GM12878 (cell line): ENCODE measurements around the gene NEU3. TPM values are rescaled to one million over a fixed set of nuclear protein-coding genes. Genes with fewer than 3 reads are reported as not detected.
"Not testable (repeated sequence)": the region's sequence is repeated elsewhere in the genome, so short reads cannot be mapped to it uniquely, and the experiment has no call there.

ENCODE experiments used
- ATAC-seq: fragments of 200-7000 bp; cut with Tn5 transposase; 3 replicates; pipeline ENCODE4 v1.9.1; 2020; ENCODE audit warnings: mild to moderate bottlenecking, moderate library complexity
- BruUV-seq: library from RNA; stranded (reverse); fragments of 400-500 nt; replicated peaks from 2 replicates; lab custom pipeline; 2021; lab: Mats Ljungman, UMichigan
- CTCF ChIA-PET: fragments of 300-600 bp; sonication (Branson Sonifier 250); formaldehyde crosslinking; extraction: SDS; loops from one replicate; lab custom pipeline; 2021; ENCODE audit warnings: inconsistent platforms; lab: Yijun Ruan, JAX
- POLR2A ChIA-PET: fragments of 350-600 bp; formaldehyde crosslinking; extraction: SDS; loops from one replicate; lab custom pipeline; 2021; ENCODE audit warnings: inconsistent platforms; lab: Charles Lee
- RAD21 ChIA-PET: fragments of 300-600 bp; sonication (Branson Sonifier 250); formaldehyde crosslinking; loops from one replicate; lab custom pipeline; 2023; ENCODE audit warnings: antibody characterized with exemption; ENCODE audit not compliant: unreplicated experiment; lab: Charles Lee
- SMC1A ChIA-PET: fragments of 300-600 bp; sonication (Branson Sonifier 250); formaldehyde crosslinking; loops from one replicate; lab custom pipeline; 2023; ENCODE audit not compliant: unreplicated experiment, uncharacterized antibody; lab: Charles Lee
- DNase-seq: peaks from one replicate; pipeline ENCODE4 v3.0.0-alpha.2; 2011; ENCODE audit warnings: low read depth, low spot score
- FAIRE-seq: peaks from 3 replicates; lab custom pipeline; 2011; peaks lifted over from hg19 to GRCh38; lab: Jason Lieb, UNC
- H2AFZ ChIP-seq: 2 replicates; pipeline ENCODE4 v1.6.0; 2011; ENCODE audit warnings: low read depth, low read length, control low read depth; ENCODE audit not compliant: control insufficient read depth
- H3K27ac ChIP-seq: 2 replicates; pipeline ENCODE4 v1.5.1; 2011; ENCODE audit warnings: control low read depth; ENCODE audit not compliant: control insufficient read depth, insufficient read depth
- H3K27me3 ChIP-seq, 2 experiments: replicated peaks in 1 of 2; 2 replicates each; pipeline versions ENCODE4 v1.6.0 to v1.6.1; 2011; ENCODE audit warnings: low read length in 1 of 2; ENCODE audit not compliant: control insufficient read depth in 2 of 2, insufficient read depth in 2 of 2
- H3K36me3 ChIP-seq, 2 experiments: 2 replicates each; pipeline ENCODE4 v1.5.1; 2011; ENCODE audit warnings: low read length in 1 of 2; ENCODE audit not compliant: control insufficient read depth in 2 of 2, insufficient read depth in 2 of 2
- H3K4me1 ChIP-seq: 2 replicates; pipeline ENCODE4 v1.6.1; 2011; ENCODE audit warnings: mild to moderate bottlenecking, low read length, moderate library complexity, mixed read lengths; ENCODE audit not compliant: control insufficient read depth, insufficient read depth
- H3K4me2 ChIP-seq: 2 replicates; pipeline ENCODE4 v1.6.0; 2011; ENCODE audit warnings: control low read depth; ENCODE audit not compliant: control insufficient read depth, insufficient read depth
- H3K4me3 ChIP-seq: fragments of 200-600 bp; sonication (generic); 2 replicates; pipeline ENCODE4 v1.5.1; 2016
- H3K79me2 ChIP-seq: 2 replicates; pipeline ENCODE4 v1.6.0; 2011; ENCODE audit warnings: low read length; ENCODE audit not compliant: control insufficient read depth, insufficient read depth
- H3K9ac ChIP-seq: 2 replicates; pipeline ENCODE4 v1.8.0; 2011; ENCODE audit warnings: low read length, control low read depth, mixed read lengths; ENCODE audit not compliant: control insufficient read depth, insufficient read depth
- H3K9me3 ChIP-seq: replicated peaks from 3 replicates; pipeline ENCODE4 v1.5.1; 2011; ENCODE audit warnings: mild to moderate bottlenecking, low read length; ENCODE audit not compliant: control insufficient read depth, insufficient read depth
- H4K20me1 ChIP-seq: 2 replicates; pipeline ENCODE4 v1.6.0; 2011; ENCODE audit not compliant: control insufficient read depth, insufficient read depth
- DPF2 ChIP-seq: fragments of 450-650 bp; IDR thresholded peaks from 2 replicates; pipeline ENCODE4 v1.6.1; 2017; ENCODE audit warnings: mild to moderate bottlenecking
- RELB ChIP-seq: fragments of 450-650 bp; IDR thresholded peaks from 2 replicates; pipeline ENCODE4 v1.6.1; 2017; ENCODE audit warnings: low read depth, mild to moderate bottlenecking, moderate library complexity
- SMAD1 ChIP-seq: fragments of 450-650 bp; IDR thresholded peaks from 2 replicates; pipeline ENCODE4 v1.6.1; 2018; ENCODE audit warnings: mild to moderate bottlenecking, low read depth; ENCODE audit not compliant: partially characterized antibody
- SPI1 ChIP-seq: IDR thresholded peaks from 2 replicates; pipeline ENCODE4 v1.6.1; 2011; ENCODE audit warnings: low read depth, mild to moderate bottlenecking, low read length, moderate library complexity, borderline replicate concordance; ENCODE audit not compliant: insufficient read depth
- ZNF687 ChIP-seq: fragments of 450-650 bp; IDR thresholded peaks from 2 replicates; pipeline ENCODE4 v1.6.1; 2017; ENCODE audit warnings: mild to moderate bottlenecking, moderate library complexity
- WGBS: methylation state at CpG from one replicate; pipeline ENCODE4 v1.1.6; 2016; ENCODE audit warnings: low lambda C conversion rate; ENCODE audit not compliant: insufficient replicate concordance, insufficient coverage; ENCODE audit errors: missing lambda C conversion rate; 5-methylcytosine and 5-hydroxymethylcytosine counted together
- in situ Hi-C: fragments of 300-500 bp; cut with MboI; formaldehyde crosslinking; loops from 9 replicates; pipeline ENCODE4 v1.14.3; 2018; ENCODE audit warnings: mixed read lengths
- intact Hi-C: fragments of 100-400 bp; cut with micrococcal nuclease; formaldehyde crosslinking; loops from one replicate; pipeline ENCODE4 v1.14.2; 2022; ENCODE audit not compliant: unreplicated experiment
- polyA plus RNA-seq, 11 experiments: library from polyadenylated mRNA; depleted of rRNA in 4 of 11; unstranded in 6 of 11; stranded (reverse) in 5 of 11; fragments of >200 nt; fragmentation: Nextera tagmentation in 4 of 11; fragmentation: Illumina TruSeq in 1 of 11; extraction: Ambion mirVana in 4 of 11; extraction: Trizol in 1 of 11; gene quantifications; 1 replicate in 1 of 11; 2 replicates in 10 of 11; pipeline versions ENCODE4 v1.2.1 to v1.2.3, GENCODE V29; 2011 to 2016; ENCODE audit warnings: inconsistent platforms in 2 of 11, missing spikeins in 2 of 11, low read depth in 1 of 11
- total RNA-seq, 4 experiments: library from RNA; depleted of rRNA in 3 of 4; stranded (reverse); fragments of >200 nt in 3 of 4; fragmentation: Illumina TruSeq in 1 of 4; extraction: Trizol in 1 of 4; gene quantifications; 2 replicates each; pipeline versions ENCODE4 v1.2.1 to v1.2.3, GENCODE V29; 2013 to 2021
- TF ChIP-seq, protein P1 (sequence below): fragments of 450-650 bp; conservative IDR thresholded peaks from 2 replicates; pipeline ENCODE4 v1.6.1; 2017; ENCODE audit warnings: mild to moderate bottlenecking, moderate library complexity

NEU3 gene
- total and polyA plus RNA-seq, 10 of the 15 experiments (the other 5 are each of a cell fraction or from before 2014, with no cell fraction given) = 2.5 to 20.3 (median 13.4) TPM

- TF ChIP-seq, protein P1, sequence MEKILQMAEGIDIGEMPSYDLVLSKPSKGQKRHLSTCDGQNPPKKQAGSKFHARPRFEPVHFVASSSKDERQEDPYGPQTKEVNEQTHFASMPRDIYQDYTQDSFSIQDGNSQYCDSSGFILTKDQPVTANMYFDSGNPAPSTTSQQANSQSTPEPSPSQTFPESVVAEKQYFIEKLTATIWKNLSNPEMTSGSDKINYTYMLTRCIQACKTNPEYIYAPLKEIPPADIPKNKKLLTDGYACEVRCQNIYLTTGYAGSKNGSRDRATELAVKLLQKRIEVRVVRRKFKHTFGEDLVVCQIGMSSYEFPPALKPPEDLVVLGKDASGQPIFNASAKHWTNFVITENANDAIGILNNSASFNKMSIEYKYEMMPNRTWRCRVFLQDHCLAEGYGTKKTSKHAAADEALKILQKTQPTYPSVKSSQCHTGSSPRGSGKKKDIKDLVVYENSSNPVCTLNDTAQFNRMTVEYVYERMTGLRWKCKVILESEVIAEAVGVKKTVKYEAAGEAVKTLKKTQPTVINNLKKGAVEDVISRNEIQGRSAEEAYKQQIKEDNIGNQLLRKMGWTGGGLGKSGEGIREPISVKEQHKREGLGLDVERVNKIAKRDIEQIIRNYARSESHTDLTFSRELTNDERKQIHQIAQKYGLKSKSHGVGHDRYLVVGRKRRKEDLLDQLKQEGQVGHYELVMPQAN = no peak
- no peak for TF ChIP-seq SMAD1
- no peak for TF ChIP-seq SPI1
Measured at GRCh38 chr11:75047191-75047590, 58.5 kb downstream of the NEU3 start (continued).

GRCh38 chr11:75049501-75050266, 61.0 kb downstream of the NEU3 start:
- FAIRE-seq, H3K4me3 ChIP-seq, H3K79me2 ChIP-seq, in situ Hi-C loops, H3K36me3 ChIP-seq, H3K9me3 ChIP-seq, H3K27me3 ChIP-seq, H3K4me2 ChIP-seq, POLR2A ChIA-PET, BruUV-seq, H4K20me1 ChIP-seq, H3K9ac ChIP-seq: not testable (repeated sequence)
- SMC1A ChIA-PET = interaction anchor here (1.1 to 3.7 kb wide), 8 partner anchors 9 to 120 kb away, joined by 3 to 20 read pairs (median 6); no protein-coding TSS in a partner anchor
- Histone ChIP-seq H3K27ac (peak overlapping the region; percentile 71), H3K4me1 (peaks cover 18% of the 10 kb centered on the region), H2AFZ (peak overlapping the region; percentile 60)
- RAD21 ChIA-PET = interaction anchor here (1.0 to 2.0 kb wide), 4 partner anchors 15 to 57 kb away, joined by 4 to 6 read pairs (median 4); no protein-coding TSS in a partner anchor
- ATAC-seq = peak; percentile 73
- WGBS = 8% methylated on average over 8 of the region's 8 CpGs
- TF ChIP-seq DPF2 = 0 out of 2 replicates have a peak, but pooled peaks have one; percentile 44
- TF ChIP-seq RELB = 0 out of 2 replicates have a peak, but pooled peaks have one; percentile 42
- 0 out of 2 replicates have a peak, but pooled peaks have one; percentile 31 for TF ChIP-seq ZNF687
- intact Hi-C loops = loop anchor here (5.0 kb wide), 1 partner anchor 53 kb away; no protein-coding TSS in a partner anchor
- DNase-seq = peak; percentile 51
- CTCF ChIA-PET = interaction anchor here (0.7 to 2.7 kb wide), 10 partner anchors 15 to 118 kb away, joined by 3 to 11 read pairs (median 4); no protein-coding TSS in a partner anchor
